Endothelial cell (in vitro differentiated cells): Measurements from ENCODE around the gene RNF144A. TPM values are rescaled to one million over a fixed set of nuclear protein-coding genes. Genes with fewer than 3 reads are reported as not detected.

Source experiments
- DNase-seq: peaks from one replicate; pipeline ENCODE4 v3.0.0; 2021; ENCODE audit warnings: low spot score
- H3K27ac Mint-ChIP-seq: one replicate; pipeline ENCODE4 v1.8.0; 2021; ENCODE audit warnings: mixed read lengths, inconsistent platforms; ENCODE audit not compliant: unreplicated experiment
- H3K27me3 Mint-ChIP-seq: one replicate; pipeline ENCODE4 v1.8.0; 2021; ENCODE audit warnings: mild to moderate bottlenecking, moderate library complexity, mixed read lengths, inconsistent platforms; ENCODE audit not compliant: unreplicated experiment
- H3K36me3 Mint-ChIP-seq: one replicate; pipeline ENCODE4 v1.8.0; 2021; ENCODE audit warnings: mild to moderate bottlenecking, low read depth, mixed read lengths, inconsistent platforms; ENCODE audit not compliant: unreplicated experiment
- H3K4me1 Mint-ChIP-seq: one replicate; pipeline ENCODE4 v1.8.0; 2021; ENCODE audit warnings: mild to moderate bottlenecking, mixed read lengths, inconsistent platforms; ENCODE audit not compliant: unreplicated experiment
- H3K4me3 Mint-ChIP-seq: one replicate; pipeline ENCODE4 v1.8.0; 2021; ENCODE audit warnings: mild to moderate bottlenecking, mixed read lengths, inconsistent platforms; ENCODE audit not compliant: unreplicated experiment
- H3K9me3 Mint-ChIP-seq: one replicate; pipeline ENCODE4 v1.8.0; 2021; ENCODE audit warnings: mixed read lengths, inconsistent platforms; ENCODE audit not compliant: unreplicated experiment
- CTCF ChIP-seq: fragments of 200-600 bp; sonication (generic); IDR thresholded peaks from one replicate; pipeline ENCODE4 v1.5.0; 2021; ENCODE audit warnings: antibody characterized with exemption; ENCODE audit not compliant: unreplicated experiment
- total RNA-seq: library from RNA; stranded (reverse); fragmentation: NEBNext Ultra II Directional; extraction: Animal tissue kit (Norgen Biotek cat#: 25700); gene quantifications from one replicate; pipeline ENCODE4 v1.2.1, GENCODE V29; 2021; ENCODE audit not compliant: unreplicated experiment

The RNF144A gene
- total RNA-seq, 1 donor from 2014 or later: 81.3 TPM

- no peaks in the 10 kb centered on the region for H3K9me3 Mint-ChIP-seq
- no peak for DNase-seq
- peaks cover 21% of the 10 kb centered on the region for H3K36me3 Mint-ChIP-seq
- no peak for TF ChIP-seq CTCF
- no peak overlapping the region for H3K4me3 Mint-ChIP-seq
- peaks cover 18% of the 10 kb centered on the region for H3K4me1 Mint-ChIP-seq
- no peak overlapping the region for H3K27ac Mint-ChIP-seq
- H3K27me3 Mint-ChIP-seq: peaks cover 7% of the 10 kb centered on the region
Measured at GRCh38 chr2:7012141-7012764, 95.0 kb downstream of the RNF144A start.

- Mint-ChIP-seq H3K27me3 (peaks cover 3% of the 10 kb centered on the region), H3K36me3 (peaks cover 21% of the 10 kb centered on the region), H3K4me1 (peaks cover 12% of the 10 kb centered on the region), H3K27ac (no peak overlapping the region), H3K4me3 (no peak overlapping the region), H3K9me3 (no peaks in the 10 kb centered on the region)
- no peak for TF ChIP-seq CTCF
- no peak for DNase-seq
Measured at GRCh38 chr2:7013471-7014160, 96.4 kb downstream of the RNF144A start.

GRCh38 chr2:7014174-7014640 is 97.0 kb downstream of the RNF144A start:
- Mint-ChIP-seq H3K4me1 (peaks cover 12% of the 10 kb centered on the region), H3K36me3 (peaks cover 19% of the 10 kb centered on the region), H3K27ac (no peak overlapping the region), H3K4me3 (no peak overlapping the region), H3K9me3 (no peaks in the 10 kb centered on the region), H3K27me3 (peaks cover 2% of the 10 kb centered on the region)
- peak; percentile 57 for TF ChIP-seq CTCF
- DNase-seq: peak; percentile 43

GRCh38 chr2:7015007-7015950 is 98.1 kb downstream of the RNF144A start:
- DNase-seq: no peak
- peaks cover 28% of the 10 kb centered on the region for H3K36me3 Mint-ChIP-seq
- no peak overlapping the region for H3K4me3 Mint-ChIP-seq
- H3K9me3 Mint-ChIP-seq: no peaks in the 10 kb centered on the region
- peaks cover 12% of the 10 kb centered on the region for H3K4me1 Mint-ChIP-seq
- no peak overlapping the region for H3K27ac Mint-ChIP-seq
- no peak for TF ChIP-seq CTCF
- no peaks in the 10 kb centered on the region for H3K27me3 Mint-ChIP-seq
